ENCODE data around the gene MLLT1. TPM values are rescaled to one million over a fixed set of nuclear protein-coding genes. Genes with fewer than 3 reads are reported as not detected.

Gene MLLT1
- total and polyA plus RNA-seq, 10 donors = 10.1 to 57.2 (median 25.1) TPM

GRCh38 chr19:6212403-6213265 is 67.1 kb downstream of the MLLT1 start:
- H3K9me3 ChIP-seq = no peaks in the 10 kb centered on the region
- peaks cover 0 to 19% (median 5%) of the 10 kb centered on the region in 6 donors for H3K4me1 ChIP-seq
- TF ChIP-seq POLR2A (IDR thresholded peaks at IDR 0.05) (no peak), POLR2AphosphoS5 (IDR thresholded peaks at IDR 0.05) (peak in 1 of 3 donors; percentile 49), CTCF (IDR thresholded peaks at IDR 0.05 in 8 of 11, conservative IDR thresholded peaks at IDR 0.05 in 3 of 11) (no peak)
- intact Hi-C loops (cut with DNase I; ENCODE audit: low total_unique reads) = loop anchor here (10.0 kb wide), 1 partner anchor 92 kb away; no protein-coding TSS in a partner anchor
- H3K27me3 ChIP-seq (replicated peaks in 1 of 7) = no peaks in the 10 kb centered on the region
- WGBS, 5 donors = 93 to 96% (median 95%) methylated on average over 33 to 53 of the region's 53 CpGs
- DNase-seq = peak; percentile 66
- H3K4me3 ChIP-seq = no peak overlapping the region
- peaks cover 0 to 73% (median 30%) of the 10 kb centered on the region in 6 donors for H3K36me3 ChIP-seq
- H3K27ac ChIP-seq = no peak overlapping the region

GRCh38 chr19:6211632-6212402 is 68.0 kb downstream of the MLLT1 start:
- DNase-seq = no peak
- 89 to 95% (median 93%) methylated on average over 41 to 43 of the region's 43 CpGs for WGBS, 5 donors

GRCh38 chr19:6210721-6211600 is 68.8 kb downstream of the MLLT1 start:
- WGBS, 5 donors = 70 to 78% (median 77%) methylated on average over 19 to 32 of the region's 32 CpGs
- peaks cover 0 to 10% (median 0%) of the 10 kb centered on the region in 6 donors for H3K4me1 ChIP-seq
- H3K27me3 ChIP-seq (replicated peaks in 1 of 7) = no peaks in the 10 kb centered on the region
- intact Hi-C loops (cut with DNase I; ENCODE audit: low total_unique reads) = loop anchor here (10.0 kb wide), 1 partner anchor 94 kb away; no protein-coding TSS in a partner anchor
- DNase-seq = peak; percentile 76
- H3K36me3 ChIP-seq = peaks cover 0 to 56% (median 30%) of the 10 kb centered on the region in 6 donors
- H3K9me3 ChIP-seq = no peaks in the 10 kb centered on the region
- H3K4me3 ChIP-seq = peak overlapping the region in 1 of 8 donors; percentile 5
- TF ChIP-seq CTCF (IDR thresholded peaks at IDR 0.05 in 8 of 11, conservative IDR thresholded peaks at IDR 0.05 in 3 of 11) (no peak), POLR2A (IDR thresholded peaks at IDR 0.05) (no peak), POLR2AphosphoS5 (IDR thresholded peaks at IDR 0.05) (peak; percentile 58 to 75 (median 72))
- peak overlapping the region; percentile 21 to 77 (median 66) for H3K27ac ChIP-seq

More at GRCh38 chr19:6211632-6212402, 68.0 kb downstream of the MLLT1 start:
- Histone ChIP-seq H3K27ac (peak overlapping the region; percentile 21 to 77 (median 66)), H3K4me3 (no peak overlapping the region), H3K9me3 (no peaks in the 10 kb centered on the region), H3K27me3 (replicated peaks in 1 of 7) (no peaks in the 10 kb centered on the region), H3K36me3 (peaks cover 0 to 64% (median 30%) of the 10 kb centered on the region in 6 donors), H3K4me1 (peaks cover 0 to 11% (median under 1%) of the 10 kb centered on the region in 6 donors)
- intact Hi-C loops (cut with DNase I; ENCODE audit: low total_unique reads) = loop anchor here (10.0 kb wide), 1 partner anchor 93 kb away; no protein-coding TSS in a partner anchor
- TF ChIP-seq CTCF (IDR thresholded peaks at IDR 0.05 in 8 of 11, conservative IDR thresholded peaks at IDR 0.05 in 3 of 11) (no peak), POLR2AphosphoS5 (IDR thresholded peaks at IDR 0.05) (no peak), POLR2A (IDR thresholded peaks at IDR 0.05) (no peak)
